ELF-1 (cell line): Measurements from ENCODE around the gene GPBP1L1.
A peak's percentile ranks its signal among the peaks of the same experiment; 100 is the strongest.
"Not testable (repeated sequence)": the region's sequence is repeated elsewhere in the genome, so short reads cannot be mapped to it uniquely, and the experiment has no call there.

Source experiments
- DNase-seq: peaks from one replicate; pipeline ENCODE4 v3.0.0-alpha.2; 2016; ENCODE audit warnings: low read depth, low spot score

Gene GPBP1L1, protein sequence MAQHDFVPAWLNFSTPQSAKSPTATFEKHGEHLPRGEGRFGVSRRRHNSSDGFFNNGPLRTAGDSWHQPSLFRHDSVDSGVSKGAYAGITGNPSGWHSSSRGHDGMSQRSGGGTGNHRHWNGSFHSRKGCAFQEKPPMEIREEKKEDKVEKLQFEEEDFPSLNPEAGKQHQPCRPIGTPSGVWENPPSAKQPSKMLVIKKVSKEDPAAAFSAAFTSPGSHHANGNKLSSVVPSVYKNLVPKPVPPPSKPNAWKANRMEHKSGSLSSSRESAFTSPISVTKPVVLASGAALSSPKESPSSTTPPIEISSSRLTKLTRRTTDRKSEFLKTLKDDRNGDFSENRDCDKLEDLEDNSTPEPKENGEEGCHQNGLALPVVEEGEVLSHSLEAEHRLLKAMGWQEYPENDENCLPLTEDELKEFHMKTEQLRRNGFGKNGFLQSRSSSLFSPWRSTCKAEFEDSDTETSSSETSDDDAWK

DNA sequence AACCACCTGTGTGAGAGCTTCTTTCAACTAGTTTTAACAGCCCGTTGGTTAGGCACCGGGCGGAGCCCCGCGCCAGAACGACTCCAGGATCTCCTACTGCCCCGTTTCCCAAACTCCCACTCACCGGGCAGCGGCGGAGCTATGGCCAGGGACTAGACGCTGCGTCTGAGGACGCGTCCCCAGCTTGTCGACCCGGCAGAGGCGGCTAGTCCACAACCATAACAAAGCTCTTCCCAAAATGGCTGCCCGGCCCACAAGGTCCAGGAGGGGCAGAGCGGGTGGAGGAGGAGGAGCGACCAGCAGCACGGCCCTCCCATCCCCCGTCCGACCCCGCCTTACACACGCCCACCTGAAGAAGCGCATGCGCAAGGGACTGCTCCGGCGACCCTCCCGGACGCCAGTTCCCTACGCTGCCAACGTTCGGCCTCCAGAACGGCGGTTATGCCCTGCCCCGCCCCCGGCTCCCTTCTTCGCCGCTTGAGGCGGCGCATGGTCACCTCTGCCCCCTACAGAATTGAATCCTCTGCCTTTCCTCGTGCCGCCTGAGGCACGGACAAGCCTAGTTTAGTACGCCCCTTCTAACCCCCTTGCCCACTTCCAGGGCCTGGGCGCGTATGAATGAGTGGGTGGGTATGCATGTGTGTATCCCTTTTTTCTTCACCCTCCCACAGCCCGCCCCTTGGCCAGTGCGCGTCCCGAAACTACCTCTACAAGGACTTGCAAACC lies at the start of gene GPBP1L1:
Gene GPBP1L1 (minus strand): TSS at position 246 of the 726 bp plus-strand sequence. CDS start 27,446 bp downstream, outside the sequence.
- DNase-seq, result peak; percentile 98

DNA sequence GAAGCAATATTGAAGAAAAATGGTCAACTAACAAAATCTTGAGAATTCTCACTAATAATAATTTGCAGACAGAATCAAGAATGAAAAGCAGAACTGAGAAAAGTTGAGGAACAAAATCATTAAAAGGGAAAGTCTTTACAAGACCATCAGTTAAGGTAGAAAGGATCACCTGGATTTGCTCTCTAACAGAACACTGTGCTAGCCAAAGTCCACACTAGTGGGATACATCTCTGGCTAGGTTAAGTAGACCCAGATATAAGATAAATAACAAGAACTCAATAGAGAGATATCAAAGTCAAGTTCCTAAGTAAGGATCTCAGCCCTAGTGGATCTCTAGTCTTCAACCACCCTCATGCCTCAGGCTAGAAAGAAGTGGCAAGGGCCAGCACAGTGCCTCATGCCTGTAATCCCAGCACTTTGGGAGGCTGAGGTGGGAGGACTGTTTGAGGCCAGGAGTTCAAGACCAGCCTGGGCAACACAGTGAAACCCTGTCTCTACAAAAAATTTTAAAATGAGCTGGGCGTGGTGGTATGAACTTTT lies 44.5 kb upstream of the GPBP1L1 start:
- no peak for DNase-seq

DNA sequence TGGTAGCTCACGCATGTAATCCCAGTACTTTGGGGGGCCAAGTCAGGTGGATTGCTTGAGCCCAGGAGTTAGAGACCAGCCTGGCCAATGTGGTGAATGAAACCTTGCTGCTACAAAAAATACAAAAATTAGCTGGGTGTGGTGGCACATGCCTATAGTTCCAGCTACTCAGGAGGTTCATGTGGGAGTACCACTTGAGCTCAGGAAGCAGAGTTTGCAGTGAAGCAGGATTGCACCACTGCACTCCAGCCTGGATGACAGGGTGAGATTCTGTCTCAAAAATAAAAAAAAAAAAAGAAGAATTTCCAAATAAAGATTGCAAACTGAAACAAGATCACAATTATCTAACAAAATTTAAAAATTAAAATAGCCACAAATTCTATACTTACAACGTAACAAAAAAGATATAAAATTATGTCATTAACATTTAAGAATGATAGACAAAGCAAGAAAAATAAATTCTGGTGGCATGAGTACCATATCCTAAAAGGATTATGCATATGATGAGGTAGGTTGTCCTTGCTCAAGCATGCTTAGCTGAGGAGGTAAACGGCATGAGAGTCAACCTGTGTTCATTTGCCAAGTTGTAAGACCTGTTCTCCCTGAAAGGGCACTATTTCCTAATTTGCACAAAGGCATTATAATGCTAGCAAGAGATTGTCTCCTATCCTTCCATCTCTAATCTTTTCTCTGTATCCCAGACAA lies 43.9 kb upstream of the GPBP1L1 start:
- DNase-seq, result peak; percentile 23

DNA sequence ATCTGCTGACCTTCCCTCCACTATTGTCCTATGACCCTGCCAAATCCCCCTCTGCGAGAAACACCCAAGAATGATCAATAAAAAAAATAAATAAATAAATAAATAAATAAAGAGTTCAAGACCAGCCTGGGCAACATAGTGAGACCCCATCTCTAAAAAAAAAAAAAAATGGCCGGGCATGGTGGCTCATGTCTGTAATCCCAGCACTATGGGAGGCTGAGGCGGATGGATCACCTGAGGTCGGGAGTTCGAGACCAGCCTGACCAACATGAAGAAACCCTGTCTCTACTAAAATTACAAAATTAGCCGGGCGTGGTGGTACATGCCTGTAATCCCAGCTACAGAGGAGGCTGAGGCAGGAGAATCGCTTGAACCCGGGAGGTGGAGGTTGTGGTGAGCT lies 39.7 kb upstream of the GPBP1L1 start:
- not testable (repeated sequence) for DNase-seq

DNA sequence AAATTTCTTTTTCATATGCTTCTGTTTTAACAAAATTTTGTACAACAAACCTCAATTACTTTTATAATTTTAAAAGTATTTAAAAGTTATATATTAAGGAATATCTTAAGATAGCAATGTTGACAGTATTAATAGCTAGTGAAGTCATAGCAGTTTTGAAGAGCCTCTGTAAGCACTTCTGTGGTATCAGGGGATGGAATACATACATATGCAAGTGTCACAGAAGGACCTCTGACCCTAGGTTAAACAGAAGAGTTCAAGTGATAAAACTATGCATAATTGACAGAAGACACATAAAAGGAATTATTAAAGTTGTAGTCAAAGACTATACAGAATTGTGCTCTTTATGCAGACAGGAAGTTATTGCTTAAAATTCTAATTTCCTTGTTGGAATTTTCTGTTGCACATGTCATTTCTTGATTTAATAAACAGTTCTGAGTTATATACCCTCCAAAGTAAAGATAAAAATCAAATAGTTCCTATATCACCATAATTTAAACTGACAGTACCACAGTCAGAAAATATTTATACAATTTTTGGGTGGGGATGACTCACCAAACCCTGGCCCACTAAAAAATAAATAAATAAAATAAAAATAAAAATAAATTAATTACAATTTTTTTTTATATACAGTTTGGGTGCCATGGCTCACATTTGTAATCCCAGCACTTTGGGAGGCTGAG lies 37.1 kb upstream of the GPBP1L1 start:
- no peak for DNase-seq

DNA sequence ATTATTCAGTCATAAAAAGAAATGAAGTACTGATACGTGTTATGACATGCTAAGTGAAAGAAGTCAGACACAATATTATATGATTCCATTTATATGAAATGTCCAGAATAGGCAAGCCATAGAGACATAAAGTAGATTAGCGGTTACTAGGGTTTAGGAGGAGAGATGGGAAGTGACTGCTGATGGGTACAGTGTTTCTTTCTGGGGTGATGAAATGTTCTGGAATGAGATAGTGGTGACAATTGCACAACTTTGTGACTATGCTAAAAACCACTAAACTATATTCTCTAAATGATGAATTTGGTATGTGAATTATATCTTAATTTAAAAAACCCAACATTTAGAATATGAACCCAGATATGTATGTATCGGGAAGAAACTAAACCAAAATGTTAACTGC lies 36.5 kb upstream of the GPBP1L1 start:
- DNase-seq, result no peak

DNA sequence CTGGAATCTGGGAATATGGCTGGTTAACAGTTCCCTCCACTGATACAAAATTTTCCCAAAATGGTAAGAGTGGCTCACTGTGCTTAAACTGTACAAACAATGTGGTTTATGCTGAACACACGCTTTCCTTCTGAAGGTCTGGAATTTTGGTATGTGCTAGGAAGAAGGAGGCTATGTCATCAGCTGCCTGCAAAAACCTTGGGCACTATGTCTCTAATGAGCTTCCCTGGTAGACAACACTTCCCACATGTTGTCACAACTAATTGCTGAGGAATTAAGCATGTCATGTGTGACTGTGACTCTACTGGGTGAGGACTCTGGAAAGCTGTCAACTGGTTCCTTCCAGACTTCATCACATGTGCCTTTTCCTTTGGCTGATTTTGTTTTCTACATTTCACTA lies 34.9 kb upstream of the GPBP1L1 start:
- DNase-seq, result no peak

DNA sequence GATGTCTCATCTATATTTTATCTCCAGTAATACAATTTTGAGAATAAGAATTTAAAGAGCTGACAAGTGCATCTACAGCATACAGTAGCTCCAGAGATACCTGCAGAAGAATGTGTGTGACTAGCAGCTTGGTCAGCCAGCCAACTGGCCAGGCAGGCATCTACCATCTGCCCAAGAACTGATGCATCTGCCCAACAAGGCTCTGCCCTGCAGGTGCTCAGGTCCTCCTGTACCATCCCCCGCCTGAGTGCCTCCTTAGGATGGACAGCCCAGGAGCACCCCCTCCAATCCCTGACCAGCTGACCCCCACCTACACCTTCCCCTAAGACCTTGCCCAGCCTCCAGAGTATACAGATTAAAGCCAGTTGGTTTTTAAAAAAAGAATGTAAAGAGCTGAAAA lies 32.0 kb upstream of the GPBP1L1 start:
- no peak for DNase-seq

DNA sequence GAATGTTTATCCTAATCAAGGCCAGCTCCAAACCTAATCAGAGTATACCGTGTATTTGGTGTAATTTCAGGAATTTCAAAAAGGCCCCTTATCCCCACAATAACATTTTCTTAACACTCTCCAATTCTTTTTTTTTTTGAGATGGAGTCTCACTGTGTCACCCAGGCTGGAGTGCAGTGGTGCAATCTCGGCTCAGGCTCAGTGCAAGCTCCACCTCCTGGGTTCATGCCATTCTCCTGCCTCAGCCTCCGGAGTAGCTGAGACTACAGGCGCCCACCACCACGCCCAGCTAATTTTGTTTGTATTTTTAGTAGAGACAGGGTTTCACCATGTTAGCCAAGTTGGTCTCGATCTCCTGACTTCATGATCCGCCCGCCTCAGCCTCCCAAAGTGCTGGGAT lies 31.1 kb upstream of the GPBP1L1 start:
- DNase-seq, result not testable (repeated sequence)

DNA sequence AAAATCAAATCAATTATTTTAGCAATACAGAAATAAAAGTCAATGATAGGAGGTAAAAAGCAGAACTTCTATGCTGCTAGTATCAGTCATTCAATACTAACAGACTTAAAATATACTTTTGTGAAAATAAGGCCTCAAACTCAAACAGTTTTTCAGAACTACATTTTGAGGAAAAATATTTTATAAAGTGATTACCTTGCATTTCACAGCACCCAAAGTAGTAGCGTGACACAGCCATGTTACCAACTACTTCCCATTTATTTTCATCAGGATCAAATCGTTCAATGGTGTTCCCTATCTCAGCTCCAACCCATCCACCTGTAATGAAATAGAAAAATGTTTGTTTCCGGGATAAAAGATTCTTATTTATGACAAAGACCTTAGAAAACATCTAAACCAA lies 30.4 kb upstream of the GPBP1L1 start:
- DNase-seq, result no peak

DNA sequence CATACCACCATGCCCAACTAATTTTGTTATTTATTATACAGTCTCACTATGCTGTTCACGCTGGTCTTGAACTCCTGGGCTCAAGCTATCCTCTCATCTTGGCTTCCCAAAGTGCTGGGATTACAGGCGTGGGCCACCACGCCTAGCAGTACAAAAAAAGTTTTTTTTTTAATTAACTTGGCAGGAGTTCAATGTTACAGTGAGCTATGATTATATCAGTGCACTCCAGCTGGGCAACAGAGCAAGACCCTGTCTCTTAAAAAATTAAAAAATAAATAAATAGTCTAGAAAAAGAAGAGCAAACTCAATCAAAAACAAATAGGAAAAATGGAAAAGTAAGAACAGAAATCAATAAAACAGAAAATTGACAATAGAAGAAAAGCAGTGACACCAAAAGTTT lies 27.4 kb upstream of the GPBP1L1 start:
- DNase-seq, result no peak

DNA sequence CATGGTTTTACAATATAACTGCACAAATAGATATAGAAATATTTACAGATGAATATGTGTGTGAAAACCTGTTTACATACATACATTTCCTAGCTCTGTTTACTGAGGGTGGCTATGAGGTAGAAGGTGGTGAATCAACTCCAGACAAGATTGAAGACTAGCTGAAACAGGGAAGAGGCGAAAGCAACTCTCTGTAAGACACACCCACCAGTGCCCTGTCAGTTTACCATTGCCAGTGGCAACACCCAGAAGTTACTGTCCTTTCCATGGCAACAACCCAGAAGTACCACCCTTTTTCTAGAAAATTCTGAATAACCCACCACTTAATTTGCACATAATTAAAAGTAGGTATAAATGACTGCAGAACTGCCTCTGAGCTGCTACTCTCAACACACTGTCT lies 18.3 kb upstream of the GPBP1L1 start:
- DNase-seq, result no peak

DNA sequence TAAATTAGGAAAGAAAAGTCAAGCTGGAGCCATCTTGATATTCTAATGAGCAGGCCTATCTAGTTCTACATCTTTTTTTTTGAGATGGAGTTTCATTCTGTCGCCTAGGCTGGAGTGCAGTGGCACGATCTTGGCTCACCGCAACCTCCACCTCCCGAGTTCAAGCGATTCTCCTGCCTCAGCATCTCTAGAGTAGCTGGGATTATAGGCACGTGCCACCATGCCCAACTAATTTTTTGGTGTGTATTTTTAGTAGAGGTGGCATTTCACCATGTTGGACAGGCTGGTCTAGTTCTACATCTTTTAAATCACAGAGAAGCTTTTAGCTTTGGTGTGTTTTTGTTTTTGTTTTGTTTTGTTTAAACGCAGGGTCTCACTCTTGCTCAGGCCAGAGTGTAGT lies 8.5 kb upstream of the GPBP1L1 start:
- no peak for DNase-seq

DNA sequence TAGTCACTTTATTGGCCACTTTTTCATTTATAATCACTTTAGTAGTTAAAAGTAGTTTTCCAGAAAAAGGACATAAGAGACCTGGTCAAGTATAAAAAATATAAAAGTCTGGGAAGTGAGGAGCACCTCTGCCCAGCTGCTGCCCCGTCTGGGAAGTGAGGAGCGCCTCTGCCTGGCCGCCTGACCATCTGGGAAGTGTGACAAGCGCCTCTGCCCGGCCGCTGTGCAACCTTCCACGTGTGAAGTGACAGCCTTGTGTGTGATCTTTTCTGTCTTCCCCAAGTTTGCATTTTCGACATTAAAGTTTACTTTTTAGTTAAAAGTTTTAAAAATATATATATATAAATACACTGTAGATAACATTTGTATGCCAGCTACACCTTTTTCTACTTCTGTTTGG lies 7.5 kb upstream of the GPBP1L1 start:
- DNase-seq, result not testable (repeated sequence)

DNA sequence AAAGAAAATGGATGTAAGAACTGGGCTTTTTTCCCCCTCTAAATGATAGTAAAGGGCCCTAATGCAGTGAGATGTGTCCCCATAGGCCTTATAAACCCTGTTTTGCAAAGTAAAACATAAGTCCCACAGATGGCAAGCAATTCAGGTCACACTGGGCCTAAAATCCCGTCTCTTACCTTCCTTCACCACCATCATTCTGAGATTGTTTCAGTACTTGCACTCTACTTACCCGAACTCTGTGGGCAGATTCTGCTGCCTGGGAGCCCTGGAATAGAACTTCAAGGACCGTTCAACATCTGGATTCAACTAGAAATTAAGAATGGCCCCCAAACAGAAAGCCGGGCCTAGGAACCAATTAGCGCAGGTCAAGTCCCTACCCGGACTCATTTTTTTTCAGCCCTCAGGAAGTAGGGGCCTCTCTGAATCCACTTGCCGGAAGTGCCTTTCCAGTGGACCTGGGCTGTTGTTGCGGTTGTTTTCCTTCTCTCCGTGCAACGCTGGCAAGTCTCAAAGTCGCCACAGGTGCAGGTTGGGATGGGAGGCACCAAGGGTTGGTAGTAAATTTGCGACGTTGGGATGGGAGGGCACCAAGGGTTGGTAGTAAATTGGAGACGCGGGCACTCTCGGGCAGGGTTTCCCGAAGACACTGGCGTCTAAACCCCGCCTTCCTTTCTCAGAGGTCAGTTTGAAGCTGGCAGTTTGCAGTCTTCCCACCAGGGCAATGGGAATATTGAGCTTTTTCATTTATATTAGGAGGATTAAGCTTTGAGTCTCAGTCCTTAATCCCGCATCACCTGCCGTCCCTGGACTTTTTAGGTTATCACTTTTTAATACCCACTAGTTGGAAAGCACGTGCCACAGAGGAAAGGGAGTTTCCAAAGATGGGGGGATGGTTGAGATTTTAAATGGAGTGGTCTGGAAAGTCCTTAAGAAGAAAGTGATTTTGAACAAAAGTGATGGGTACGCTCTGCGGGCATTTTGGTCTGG lies 1.7 kb upstream of the GPBP1L1 start, which contains the start of gene TMEM69:
Gene TMEM69 (plus strand): TSS at position 428 of the 987 bp plus-strand sequence. CDS start 2,888 bp downstream, outside the sequence.
- DNase-seq, result peak; percentile 93

DNA sequence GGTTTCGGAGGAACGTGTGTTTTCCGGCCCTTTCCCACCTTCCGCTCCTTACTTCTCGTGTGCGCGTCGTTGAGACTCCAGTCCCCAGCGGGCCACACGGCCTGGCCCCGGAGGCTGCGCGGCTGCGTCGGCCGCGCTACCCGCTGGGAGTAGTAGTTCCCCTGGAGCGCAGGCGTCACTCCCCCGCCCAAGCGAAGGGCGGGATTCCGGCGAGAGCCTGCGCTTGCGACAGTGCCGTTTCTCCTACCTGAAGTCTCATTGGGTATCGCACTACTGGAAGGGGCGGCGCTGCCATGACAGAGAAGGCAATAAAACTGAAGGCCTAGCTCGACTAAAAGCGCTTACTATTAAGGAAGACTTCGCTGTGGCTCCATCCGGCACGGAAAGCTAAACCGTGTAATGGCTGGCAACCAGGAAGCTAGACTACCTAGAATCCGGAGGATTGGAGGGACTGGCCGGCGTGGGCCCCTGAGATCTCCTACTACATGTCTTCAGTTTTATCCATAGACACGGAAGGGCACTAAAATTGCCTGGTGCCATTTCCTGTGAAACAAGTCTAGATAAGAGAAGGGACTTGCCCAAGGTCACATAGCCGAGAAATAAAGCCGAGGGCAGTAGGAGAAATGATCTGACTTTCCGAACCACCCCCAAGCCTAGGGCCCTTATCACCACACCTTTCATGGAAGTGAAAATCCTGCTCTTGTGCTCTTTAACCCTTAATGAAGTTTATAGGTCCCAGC lies 851 bp upstream of the GPBP1L1 start:
- DNase-seq, result peak; percentile 99

DNA sequence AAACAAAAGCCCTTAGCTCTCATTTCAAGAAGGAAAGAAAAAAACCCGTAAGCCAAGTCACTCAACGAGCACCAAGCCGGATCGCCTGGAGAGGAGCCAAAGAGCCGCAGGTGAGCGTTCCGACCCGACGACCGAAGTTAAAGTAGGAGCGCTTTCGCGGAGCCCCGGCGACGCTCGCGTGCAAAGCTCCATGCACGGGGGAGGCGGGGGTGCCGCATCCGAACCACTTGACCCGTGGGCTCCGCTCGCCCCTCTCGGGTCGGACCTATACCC lies 382 bp downstream of the GPBP1L1 start:
- no peak for DNase-seq

DNA sequence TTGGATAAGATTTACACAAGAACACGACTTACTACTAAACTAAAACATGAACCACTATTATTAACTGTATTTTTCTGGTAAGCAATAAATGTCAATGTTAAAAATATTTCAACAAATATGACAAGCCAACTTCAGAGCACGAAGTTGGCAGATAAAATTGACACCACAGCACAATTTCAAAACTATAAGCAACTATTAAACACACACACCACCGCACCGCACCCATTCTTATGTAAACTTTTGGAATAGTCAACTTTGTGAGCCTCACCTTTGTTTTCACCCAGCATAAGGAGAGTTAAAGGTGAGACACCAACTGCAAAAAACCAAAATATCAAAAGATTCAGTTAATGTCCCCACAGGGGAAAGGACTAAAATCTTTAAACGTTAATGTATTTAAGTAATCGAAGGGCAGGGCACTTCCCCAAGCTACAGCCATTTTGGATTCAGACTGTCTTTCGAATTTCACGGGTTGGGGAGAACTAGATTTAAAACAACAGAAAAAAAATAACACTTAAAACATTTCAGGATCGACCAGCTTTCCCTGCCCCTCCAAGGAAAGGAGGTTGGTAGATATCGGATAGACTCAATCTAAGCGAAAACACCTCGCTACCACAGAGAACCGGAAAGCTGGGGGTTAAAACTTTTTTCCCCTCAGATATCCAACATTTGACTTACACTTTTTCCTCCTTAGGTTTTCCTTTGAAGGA lies 872 bp downstream of the GPBP1L1 start:
- no peak for DNase-seq

DNA sequence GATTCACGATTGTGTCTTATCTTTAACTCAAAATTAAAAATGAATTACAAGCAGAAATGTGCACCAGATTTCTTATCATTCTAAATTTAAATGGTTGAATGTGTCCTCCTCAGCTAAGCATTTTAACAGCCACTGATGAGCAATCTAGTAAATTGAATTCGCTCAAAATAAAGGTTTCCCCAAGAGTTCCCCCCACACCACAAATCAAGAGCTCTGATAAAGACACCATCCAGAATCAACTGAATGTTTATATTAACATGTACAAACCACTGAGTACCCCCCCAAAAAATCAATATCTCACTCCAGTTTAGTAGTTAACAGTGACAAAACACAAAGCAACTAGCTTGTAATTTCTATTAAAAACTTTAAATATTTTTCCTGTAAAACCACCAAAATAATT lies 1.9 kb downstream of the GPBP1L1 start:
- DNase-seq, result no peak
